ENCODE results near the gene RBM20.
"Not testable (repeated sequence)": the region's sequence is repeated elsewhere in the genome, so short reads cannot be mapped to it uniquely, and the experiment has no call there.

The RBM20 gene

DNA sequence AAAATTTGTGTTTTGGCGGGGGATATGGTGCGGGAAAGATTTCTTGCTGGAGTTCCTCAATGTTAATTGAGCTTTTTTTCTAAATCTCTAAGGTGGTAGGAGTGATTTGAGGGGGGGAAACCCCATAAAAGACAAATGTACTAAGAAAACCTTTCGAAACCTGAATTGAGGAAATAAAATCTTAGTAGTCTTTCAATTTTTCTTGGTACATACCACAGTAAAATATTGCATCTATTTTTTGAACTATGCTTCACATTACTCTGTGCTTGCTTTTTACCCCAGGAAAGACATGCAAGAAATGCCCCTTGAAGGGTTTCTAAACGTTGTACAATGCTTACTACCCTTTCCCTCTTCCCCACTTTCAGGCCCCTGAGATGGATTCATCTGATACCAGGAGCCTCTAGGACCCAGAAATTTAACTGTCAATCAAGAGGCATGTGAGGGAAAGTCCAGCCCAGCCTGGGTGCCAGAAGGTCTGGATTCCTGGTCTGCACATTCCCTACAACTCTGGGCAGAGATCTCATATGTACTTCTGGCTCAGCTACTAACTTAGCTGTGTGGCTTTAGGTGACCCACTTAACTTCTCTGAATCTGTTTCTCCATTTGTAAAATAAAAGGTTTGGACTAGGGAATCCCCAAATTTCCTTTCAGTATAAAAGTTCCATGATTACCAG, 221.8 kb downstream of the RBM20 start:
- Histone ChIP-seq H2AFZ (peak overlapping the region; percentile 90), H3K4me1 (peaks cover 60% of the 10 kb centered on the region), H3K27me3 (ENCODE audit: control insufficient read depth, insufficient read depth, low read length) (no peaks in the 10 kb centered on the region), H3K9ac (no peak overlapping the region), H3K9me3 (ENCODE audit: control insufficient read depth, low read length) (no peaks in the 10 kb centered on the region), H3K79me2 (peaks cover 3% of the 10 kb centered on the region), H3K4me3 (ENCODE audit: low read depth, low read length) (no peak overlapping the region), H3K4me2 (ENCODE audit: low read length) (no peak overlapping the region), H3K36me3 (ENCODE audit: control insufficient read depth, insufficient read depth, low read length) (no peaks in the 10 kb centered on the region), H3K27ac (peak overlapping the region; percentile 79)
- TF ChIP-seq, protein P1, sequence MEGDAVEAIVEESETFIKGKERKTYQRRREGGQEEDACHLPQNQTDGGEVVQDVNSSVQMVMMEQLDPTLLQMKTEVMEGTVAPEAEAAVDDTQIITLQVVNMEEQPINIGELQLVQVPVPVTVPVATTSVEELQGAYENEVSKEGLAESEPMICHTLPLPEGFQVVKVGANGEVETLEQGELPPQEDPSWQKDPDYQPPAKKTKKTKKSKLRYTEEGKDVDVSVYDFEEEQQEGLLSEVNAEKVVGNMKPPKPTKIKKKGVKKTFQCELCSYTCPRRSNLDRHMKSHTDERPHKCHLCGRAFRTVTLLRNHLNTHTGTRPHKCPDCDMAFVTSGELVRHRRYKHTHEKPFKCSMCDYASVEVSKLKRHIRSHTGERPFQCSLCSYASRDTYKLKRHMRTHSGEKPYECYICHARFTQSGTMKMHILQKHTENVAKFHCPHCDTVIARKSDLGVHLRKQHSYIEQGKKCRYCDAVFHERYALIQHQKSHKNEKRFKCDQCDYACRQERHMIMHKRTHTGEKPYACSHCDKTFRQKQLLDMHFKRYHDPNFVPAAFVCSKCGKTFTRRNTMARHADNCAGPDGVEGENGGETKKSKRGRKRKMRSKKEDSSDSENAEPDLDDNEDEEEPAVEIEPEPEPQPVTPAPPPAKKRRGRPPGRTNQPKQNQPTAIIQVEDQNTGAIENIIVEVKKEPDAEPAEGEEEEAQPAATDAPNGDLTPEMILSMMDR (IDR thresholded peaks at IDR 0.05): no peak

DNA sequence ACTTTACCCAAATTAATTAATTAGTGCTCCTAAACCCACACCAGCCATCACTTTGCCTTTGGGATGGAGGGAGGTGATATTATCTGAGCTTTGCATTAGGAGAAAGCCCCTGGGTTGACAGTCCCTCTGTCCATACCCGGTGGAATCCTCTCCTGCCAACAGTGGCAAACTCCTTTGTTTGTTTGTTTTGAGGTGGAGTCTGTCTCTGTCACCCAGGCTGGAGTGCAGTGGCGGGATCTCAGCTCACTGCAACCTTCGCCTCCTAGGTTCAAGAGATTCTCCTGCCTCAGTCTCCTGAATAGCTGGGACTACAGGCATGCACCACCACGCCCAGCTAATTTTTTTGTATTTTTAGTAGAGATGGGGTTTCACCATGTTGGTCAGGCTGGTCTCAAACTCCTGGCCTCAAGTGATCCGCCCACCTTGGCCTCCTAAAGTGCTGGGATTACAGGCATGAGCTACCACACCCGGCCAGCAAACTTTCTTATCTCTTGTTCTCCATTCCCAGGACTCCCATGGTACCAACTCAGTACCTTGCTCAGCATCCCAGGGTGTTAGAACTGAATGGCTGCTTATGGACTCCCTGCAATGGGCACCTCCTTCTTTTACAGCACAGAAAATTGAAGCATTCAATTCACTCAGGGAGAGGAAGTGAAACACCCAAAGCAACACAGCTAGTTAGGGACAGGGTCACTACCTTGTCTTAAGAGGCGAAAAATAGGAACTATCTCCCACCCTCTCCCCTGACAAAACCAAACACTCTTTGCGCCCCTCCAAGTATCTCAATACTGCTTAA, 223.1 kb downstream of the RBM20 start:
- peak overlapping the region; percentile 72 for H2AFZ ChIP-seq
- not testable (repeated sequence) for H3K9me3 ChIP-seq (ENCODE audit: control insufficient read depth, low read length); H3K9ac ChIP-seq; H3K4me3 ChIP-seq (ENCODE audit: low read depth, low read length); H3K4me2 ChIP-seq (ENCODE audit: low read length); H3K27me3 ChIP-seq (ENCODE audit: control insufficient read depth, insufficient read depth, low read length); H3K79me2 ChIP-seq; H3K36me3 ChIP-seq (ENCODE audit: control insufficient read depth, insufficient read depth, low read length)
- peaks cover 61% of the 10 kb centered on the region for H3K4me1 ChIP-seq
- H3K27ac ChIP-seq: peak overlapping the region; percentile 79

DNA sequence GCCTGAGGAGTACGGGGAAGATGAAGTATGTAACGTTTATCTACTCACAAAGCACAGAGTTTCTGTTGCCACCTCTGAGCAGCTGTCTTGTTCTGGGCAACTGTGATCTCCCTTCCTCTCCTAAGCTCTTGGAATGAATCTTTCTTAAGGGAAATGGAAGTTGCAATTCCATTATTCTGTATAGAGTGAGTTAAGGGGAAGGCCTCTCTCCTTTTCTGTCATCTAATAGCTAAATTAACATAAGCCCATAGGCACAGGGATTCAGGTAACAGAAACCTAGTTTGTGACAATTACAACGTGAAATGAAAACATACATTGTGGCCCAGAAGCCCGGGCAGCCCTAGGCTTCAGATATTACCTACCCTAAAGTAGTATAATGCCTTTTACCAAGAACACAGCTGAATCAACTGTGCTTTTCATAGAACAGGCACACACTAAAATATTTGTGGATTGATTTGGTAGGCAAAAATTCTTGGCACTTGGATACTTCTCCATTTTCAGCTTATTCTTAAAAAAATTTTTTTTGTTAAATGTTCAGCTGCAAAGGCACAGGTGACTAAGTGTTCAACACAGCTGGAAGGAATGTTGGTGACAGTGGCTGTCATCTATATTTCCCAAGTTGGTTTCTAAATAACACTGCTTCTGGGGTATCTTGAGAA, 223.8 kb downstream of the RBM20 start:
- Histone ChIP-seq H3K9me3 (ENCODE audit: control insufficient read depth, low read length) (no peaks in the 10 kb centered on the region), H3K27ac (peak overlapping the region; percentile 79), H3K4me2 (ENCODE audit: low read length) (no peak overlapping the region), H3K79me2 (peaks cover 15% of the 10 kb centered on the region), H3K27me3 (ENCODE audit: control insufficient read depth, insufficient read depth, low read length) (no peaks in the 10 kb centered on the region), H3K4me3 (ENCODE audit: low read depth, low read length) (no peak overlapping the region), H3K4me1 (peaks cover 61% of the 10 kb centered on the region), H2AFZ (peak overlapping the region; percentile 72), H3K9ac (no peak overlapping the region), H3K36me3 (ENCODE audit: control insufficient read depth, insufficient read depth, low read length) (peaks cover 6% of the 10 kb centered on the region)
- TF ChIP-seq, protein P1 (IDR thresholded peaks at IDR 0.05): no peak

DNA sequence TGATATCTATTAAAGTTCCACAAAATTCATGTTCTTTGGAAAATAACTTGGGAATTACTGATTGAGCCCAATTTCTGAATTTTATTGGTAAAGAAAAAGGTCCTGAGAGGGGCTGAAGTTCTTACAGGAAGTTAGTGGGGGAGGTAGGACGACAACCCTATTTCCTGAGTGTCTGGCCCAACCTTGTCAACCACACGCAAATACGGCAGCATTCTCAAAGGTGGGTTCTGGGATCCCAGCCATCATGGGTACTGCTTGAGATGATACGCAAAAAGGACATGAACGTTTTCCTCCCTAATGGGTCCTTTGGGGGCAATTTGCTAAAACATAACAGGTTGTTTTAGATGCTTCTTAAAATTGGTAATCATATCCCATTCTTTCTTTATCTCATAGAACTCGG, 224.8 kb downstream of the RBM20 start:
- H3K27ac ChIP-seq: no peak overlapping the region
- H3K27me3 ChIP-seq (ENCODE audit: control insufficient read depth, insufficient read depth, low read length): no peaks in the 10 kb centered on the region
- no peak overlapping the region for H3K4me3 ChIP-seq (ENCODE audit: low read depth, low read length)
- no peak overlapping the region for H3K9ac ChIP-seq
- H3K36me3 ChIP-seq (ENCODE audit: control insufficient read depth, insufficient read depth, low read length): peaks cover 12% of the 10 kb centered on the region
- H3K4me2 ChIP-seq (ENCODE audit: low read length): no peak overlapping the region
- TF ChIP-seq, protein P1 (IDR thresholded peaks at IDR 0.05): no peak
- H3K4me1 ChIP-seq: peaks cover 60% of the 10 kb centered on the region
- no peak overlapping the region for H2AFZ ChIP-seq
- peaks cover 18% of the 10 kb centered on the region for H3K79me2 ChIP-seq
- H3K9me3 ChIP-seq (ENCODE audit: control insufficient read depth, low read length): no peaks in the 10 kb centered on the region

DNA sequence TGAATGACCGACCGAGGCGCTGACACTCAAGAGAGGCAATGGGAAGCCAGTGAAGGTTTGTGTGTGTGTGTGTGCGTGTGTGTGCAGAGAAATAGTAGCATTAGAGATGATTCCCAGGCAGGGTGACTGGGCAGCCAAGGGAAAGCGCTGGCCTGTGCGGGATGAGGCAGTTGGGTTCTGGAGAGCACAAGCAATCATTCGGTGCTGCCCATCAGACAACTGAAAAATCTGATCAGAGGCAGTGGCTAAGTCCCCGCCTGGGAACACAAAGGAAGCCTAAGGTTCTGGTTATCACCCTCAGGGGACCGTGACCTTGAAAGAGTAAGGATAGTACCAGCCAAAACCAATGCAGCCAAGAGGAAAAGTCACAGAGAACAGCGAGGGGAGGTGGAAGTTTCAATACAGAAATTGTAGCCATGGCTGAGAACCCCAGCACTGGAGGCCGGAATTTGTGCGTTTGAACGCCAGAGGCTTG, 226.7 kb downstream of the RBM20 start:
- Histone ChIP-seq H3K9ac (peak overlapping the region; percentile 47), H3K79me2 (peaks cover 31% of the 10 kb centered on the region), H3K27me3 (ENCODE audit: control insufficient read depth, insufficient read depth, low read length) (no peaks in the 10 kb centered on the region), H3K4me3 (ENCODE audit: low read depth, low read length) (peak overlapping the region; percentile 82), H3K4me2 (ENCODE audit: low read length) (peak overlapping the region; percentile 69), H3K27ac (peak overlapping the region; percentile 100), H3K9me3 (ENCODE audit: control insufficient read depth, low read length) (no peaks in the 10 kb centered on the region), H3K4me1 (peaks cover 41% of the 10 kb centered on the region), H3K36me3 (ENCODE audit: control insufficient read depth, insufficient read depth, low read length) (peaks cover 14% of the 10 kb centered on the region), H2AFZ (peak overlapping the region; percentile 84)
- TF ChIP-seq, protein P1 (IDR thresholded peaks at IDR 0.05): no peak

All from parathyroid adenoma (tissue), 2 donors.